K562 (cell line): ENCODE results near the gene ACOT13. TPM values are rescaled to one million over a fixed set of nuclear protein-coding genes. Genes with fewer than 3 reads are reported as not detected.

Experiments
- ATAC-seq: fragments of 200-7000 bp; cut with Tn5 transposase; 3 replicates; pipeline ENCODE4 v1.9.1; 2020; ENCODE audit warnings: moderate library complexity
- BruUV-seq: library from RNA; stranded (reverse); fragments of 400-500 nt; replicated peaks from 2 replicates; lab custom pipeline; 2021; lab: Mats Ljungman, UMichigan
- CTCF ChIA-PET: fragments of 300-600 bp; formaldehyde crosslinking; extraction: SDS; loops from one replicate; lab custom pipeline; 2021; ENCODE audit warnings: low intra/inter-chr PET ratio; lab: Yijun Ruan, JAX
- POLR2A ChIA-PET: fragments of 300-600, 350-650 bp; sonication (Branson Sonifier 250); formaldehyde crosslinking; extraction: SDS; loops from one replicate; lab custom pipeline; 2021; ENCODE audit warnings: antibody characterized with exemption, inconsistent platforms; lab: Yijun Ruan, JAX
- DNase-seq, 4 experiments: peaks; one replicate each; pipeline versions ENCODE4 v3.0.0 to v3.0.0-alpha.2; 2011 to 2018; ENCODE audit warnings: low spot score in 3 of 4, mixed read lengths in 3 of 4; ENCODE audit errors: extremely low read depth in 1 of 4
- FAIRE-seq: peaks from 2 replicates; lab custom pipeline; 2011; peaks lifted over from hg19 to GRCh38; lab: Jason Lieb, UNC
- H2AFZ ChIP-seq: 2 replicates; pipeline ENCODE4 v1.6.0; 2011; ENCODE audit warnings: low read depth, low read length, control low read depth, inconsistent platforms
- H3K27ac ChIP-seq: fragments of 200-600 bp; 3 replicates; pipeline ENCODE4 v1.8.0; 2011; ENCODE audit warnings: low read depth, mild to moderate bottlenecking, control low read depth, inconsistent platforms, low read length, moderate library complexity, mixed read lengths; ENCODE audit errors: extremely low read depth
- H3K27me3 ChIP-seq, 2 experiments: fragments of 300-600 bp in 1 of 2; 2 replicates in 1 of 2; 3 replicates in 1 of 2; pipeline versions ENCODE4 v1.6.0 to v1.8.0; 2011; ENCODE audit warnings: inconsistent platforms in 2 of 2, low read length in 2 of 2, mild to moderate bottlenecking in 1 of 2, mixed read lengths in 1 of 2, moderate library complexity in 1 of 2; ENCODE audit not compliant: control insufficient read depth in 2 of 2, insufficient read depth in 2 of 2
- H3K36me3 ChIP-seq: fragments of 300-600 bp; 3 replicates; pipeline ENCODE4 v1.8.0; 2011; ENCODE audit warnings: mild to moderate bottlenecking, low read length, inconsistent platforms; ENCODE audit not compliant: control insufficient read depth, insufficient read depth
- H3K4me1 ChIP-seq, 2 experiments: fragments of 200-600 bp in 1 of 2; replicated peaks in 1 of 2; 2 replicates in 1 of 2; 3 replicates in 1 of 2; pipeline versions ENCODE4 v1.5.1 to v1.8.0; 2011; ENCODE audit warnings: inconsistent platforms in 2 of 2, low read length in 2 of 2, mild to moderate bottlenecking in 1 of 2, mixed read lengths in 1 of 2, moderate library complexity in 1 of 2; ENCODE audit not compliant: control insufficient read depth in 2 of 2, insufficient read depth in 2 of 2
- H3K4me2 ChIP-seq: 2 replicates; pipeline ENCODE4 v1.6.1; 2011; ENCODE audit warnings: low read length, control low read depth, inconsistent platforms, mixed read lengths; ENCODE audit not compliant: insufficient read depth
- H3K4me3 ChIP-seq: fragments of 200-600 bp; sonication (generic), shearing (Covaris generic); 2 replicates; pipeline ENCODE4 v1.5.1; 2016; ENCODE audit warnings: control low read depth, inconsistent platforms
- H3K79me2 ChIP-seq: fragments of 200-600 bp; 3 replicates; pipeline ENCODE4 v1.8.0; 2011; ENCODE audit warnings: low read length, inconsistent platforms; ENCODE audit not compliant: control insufficient read depth, insufficient read depth
- H3K9ac ChIP-seq, 2 experiments: 2 replicates each; pipeline versions ENCODE4 v1.6.0 to v1.6.1; 2011; ENCODE audit warnings: low read depth in 2 of 2, low read length in 2 of 2, control low read depth in 1 of 2, inconsistent platforms in 1 of 2, mild to moderate bottlenecking in 1 of 2, mixed read lengths in 1 of 2; ENCODE audit not compliant: insufficient read depth in 1 of 2
- H3K9me1 ChIP-seq: one replicate; pipeline ENCODE4 v1.6.0; 2011; ENCODE audit warnings: inconsistent platforms, mild to moderate bottlenecking, low read length, moderate library complexity; ENCODE audit not compliant: control insufficient read depth, insufficient read depth
- H3K9me3 ChIP-seq: replicated peaks from 2 replicates; pipeline ENCODE4 v1.5.1; 2011; ENCODE audit warnings: low read depth, low read length, inconsistent platforms; ENCODE audit not compliant: control insufficient read depth, insufficient read depth
- H4K20me1 ChIP-seq: replicated peaks from 2 replicates; pipeline ENCODE4 v1.6.1; 2011; ENCODE audit warnings: low read length, inconsistent platforms, mixed read lengths; ENCODE audit not compliant: control insufficient read depth, insufficient read depth
- FOXP1 ChIP-seq: sonication (generic); formaldehyde crosslinking; IDR thresholded peaks from 2 replicates; pipeline ENCODE4 v1.8.0; 2022; ENCODE audit warnings: mild to moderate bottlenecking, missing genetic modification reagents
- NR3C1 ChIP-seq: sonication (generic); formaldehyde crosslinking; IDR thresholded peaks from 2 replicates; pipeline ENCODE4 v1.8.1; 2022; ENCODE audit warnings: missing genetic modification reagents
- PRPF4 ChIP-seq: fragments of 200-400 bp; formaldehyde crosslinking; IDR thresholded peaks from one replicate; pipeline ENCODE4 v1.6.1; 2017; ENCODE audit warnings: low read length, low read depth, mild to moderate bottlenecking; ENCODE audit not compliant: insufficient read depth, poor library complexity, severe bottlenecking
- ZBTB7A ChIP-seq: IDR thresholded peaks from 2 replicates; pipeline ENCODE4 v1.6.1; 2011; ENCODE audit warnings: low read depth, mild to moderate bottlenecking, low read length, moderate library complexity, borderline replicate concordance; ENCODE audit not compliant: control insufficient read depth
- ZNF583 ChIP-seq: fragments of 250-450 bp; sonication (Bioruptor Pico); IDR thresholded peaks from 2 replicates; pipeline ENCODE4 v1.4.0; 2020
- ZNF696 ChIP-seq: fragments of 250-450 bp; sonication (Bioruptor Pico); conservative IDR thresholded peaks from 2 replicates; pipeline ENCODE4 v1.4.0; 2020; ENCODE audit warnings: mild to moderate bottlenecking, moderate library complexity
- WGBS: fragments of 100-300 bp; shearing (Covaris generic); methylation state at CpG from one replicate; pipeline ENCODE4 v1.1.6; 2016; ENCODE audit warnings: low coverage, mixed read lengths; ENCODE audit not compliant: insufficient coverage; ENCODE audit errors: missing lambda C conversion rate; 5-methylcytosine and 5-hydroxymethylcytosine counted together
- in situ Hi-C: fragments of 300-500 bp; cut with MboI; formaldehyde crosslinking; loops from 4 replicates; pipeline ENCODE4 v1.15.0; 2018; ENCODE audit warnings: inconsistent platforms, mixed read lengths
- intact Hi-C: fragments of 100-400 bp; cut with micrococcal nuclease; formaldehyde crosslinking; loops from 2 replicates; pipeline ENCODE4 v1.14.2; 2022
- polyA plus RNA-seq, 8 experiments: library from polyadenylated mRNA; depleted of rRNA in 4 of 8; stranded (reverse) in 5 of 8; unstranded in 3 of 8; fragments of >200 nt; fragmentation: Nextera tagmentation in 2 of 8; fragmentation: Illumina TruSeq in 1 of 8; extraction: Ambion mirVana in 2 of 8; extraction: Trizol in 1 of 8; gene quantifications; 2 replicates each; pipeline versions ENCODE4 v1.2.1 to v1.2.3, GENCODE V29; 2011 to 2014; ENCODE audit warnings: inconsistent platforms in 1 of 8, missing spikeins in 1 of 8
- total RNA-seq, 7 experiments: library from RNA; depleted of rRNA in 6 of 7; stranded (reverse); fragments of >200 nt in 6 of 7; fragmentation: Illumina TruSeq in 2 of 7; extraction: Trizol in 2 of 7; gene quantifications; 2 replicates each; pipeline versions ENCODE4 v1.2.1 to v1.2.3, GENCODE V29; 2011 to 2021; ENCODE audit warnings: low replicate concordance in 1 of 7
- TF ChIP-seq, protein P1 (sequence below), 2 experiments: fragments of 450-650 bp in 1 of 2; sonication (generic) in 1 of 2; formaldehyde crosslinking in 1 of 2; IDR thresholded peaks; 2 replicates each; pipeline versions ENCODE4 v1.7.1 to v1.9.0; 2016 to 2022; ENCODE audit warnings: inconsistent platforms in 1 of 2, mild to moderate bottlenecking in 1 of 2, missing genetic modification reagents in 1 of 2

Gene ACOT13
- total and polyA plus RNA-seq, 9 of the 15 experiments (the other 6 are each of a cell fraction or from before 2014, with no cell fraction given), result 14.1 to 129 (median 65.7) TPM

DNA sequence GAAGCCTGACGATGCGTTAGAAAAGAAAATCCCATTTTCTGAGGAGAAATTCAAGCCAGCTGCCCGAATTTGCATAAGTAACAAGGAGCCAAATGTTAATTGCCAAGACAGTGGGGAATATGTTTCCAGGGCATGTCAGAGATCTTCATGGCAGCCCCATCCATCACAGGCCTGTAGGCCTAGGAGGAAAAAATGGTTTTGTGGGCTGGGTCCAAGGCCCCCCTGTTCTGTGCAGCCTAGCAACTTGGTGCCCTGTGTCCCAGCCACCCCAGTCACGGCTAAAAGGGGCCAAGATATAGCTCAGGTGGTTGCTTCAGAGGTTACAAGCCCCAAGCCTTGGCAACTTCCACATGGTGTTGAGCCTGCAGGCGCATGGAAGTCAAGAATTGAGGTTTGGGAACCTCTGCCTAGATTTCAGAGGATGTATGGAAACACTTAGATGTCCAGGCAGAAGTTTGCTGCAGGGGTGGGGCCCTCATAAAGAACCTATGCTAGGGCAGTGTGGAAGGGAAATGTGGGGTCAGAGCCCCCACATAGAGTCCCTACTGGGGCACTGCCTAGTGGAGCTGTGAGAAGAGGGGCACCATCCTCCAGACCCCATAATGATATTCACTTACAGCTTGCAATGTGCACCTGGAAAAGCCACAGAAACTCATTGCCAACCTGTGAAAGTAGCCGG is 64.7 kb downstream of the ACOT13 start (continued):
- 0 out of 2 replicates have a peak, but pooled peaks have one; percentile 33 for TF ChIP-seq ZBTB7A

DNA sequence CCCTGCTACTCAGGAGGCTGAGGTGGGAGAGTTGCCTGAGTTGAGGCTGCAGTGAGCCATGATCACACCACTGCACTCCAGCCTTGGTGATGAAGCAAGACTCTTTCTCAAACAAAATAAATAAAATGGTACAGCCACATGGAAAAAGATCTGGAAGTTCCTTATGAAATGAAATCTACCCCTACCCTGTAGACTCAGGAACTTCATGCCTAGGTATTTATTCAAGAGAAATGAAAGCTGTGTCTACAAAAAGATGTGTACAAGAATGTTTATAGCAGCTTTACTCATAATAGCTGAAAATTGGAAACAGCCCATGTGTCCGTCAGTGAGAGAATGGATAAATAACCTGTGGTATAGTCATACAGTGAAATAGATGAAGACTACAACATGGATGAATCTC is 67.3 kb downstream of the ACOT13 start:
- H3K9ac ChIP-seq, result no peak overlapping the region
- no peak overlapping the region for H3K4me2 ChIP-seq
- intact Hi-C loops, result no loop called here
- CTCF ChIA-PET, result no interaction called here
- no peak for DNase-seq
- TF ChIP-seq ZNF583 (CRISPR knock-in tag) (no peak), ZNF696 (CRISPR knock-in tag) (no peak), NR3C1 (CRISPR knock-in tag) (no peak), FOXP1 (no peak), PRPF4 (no peak)
- TF ChIP-seq, protein P1, sequence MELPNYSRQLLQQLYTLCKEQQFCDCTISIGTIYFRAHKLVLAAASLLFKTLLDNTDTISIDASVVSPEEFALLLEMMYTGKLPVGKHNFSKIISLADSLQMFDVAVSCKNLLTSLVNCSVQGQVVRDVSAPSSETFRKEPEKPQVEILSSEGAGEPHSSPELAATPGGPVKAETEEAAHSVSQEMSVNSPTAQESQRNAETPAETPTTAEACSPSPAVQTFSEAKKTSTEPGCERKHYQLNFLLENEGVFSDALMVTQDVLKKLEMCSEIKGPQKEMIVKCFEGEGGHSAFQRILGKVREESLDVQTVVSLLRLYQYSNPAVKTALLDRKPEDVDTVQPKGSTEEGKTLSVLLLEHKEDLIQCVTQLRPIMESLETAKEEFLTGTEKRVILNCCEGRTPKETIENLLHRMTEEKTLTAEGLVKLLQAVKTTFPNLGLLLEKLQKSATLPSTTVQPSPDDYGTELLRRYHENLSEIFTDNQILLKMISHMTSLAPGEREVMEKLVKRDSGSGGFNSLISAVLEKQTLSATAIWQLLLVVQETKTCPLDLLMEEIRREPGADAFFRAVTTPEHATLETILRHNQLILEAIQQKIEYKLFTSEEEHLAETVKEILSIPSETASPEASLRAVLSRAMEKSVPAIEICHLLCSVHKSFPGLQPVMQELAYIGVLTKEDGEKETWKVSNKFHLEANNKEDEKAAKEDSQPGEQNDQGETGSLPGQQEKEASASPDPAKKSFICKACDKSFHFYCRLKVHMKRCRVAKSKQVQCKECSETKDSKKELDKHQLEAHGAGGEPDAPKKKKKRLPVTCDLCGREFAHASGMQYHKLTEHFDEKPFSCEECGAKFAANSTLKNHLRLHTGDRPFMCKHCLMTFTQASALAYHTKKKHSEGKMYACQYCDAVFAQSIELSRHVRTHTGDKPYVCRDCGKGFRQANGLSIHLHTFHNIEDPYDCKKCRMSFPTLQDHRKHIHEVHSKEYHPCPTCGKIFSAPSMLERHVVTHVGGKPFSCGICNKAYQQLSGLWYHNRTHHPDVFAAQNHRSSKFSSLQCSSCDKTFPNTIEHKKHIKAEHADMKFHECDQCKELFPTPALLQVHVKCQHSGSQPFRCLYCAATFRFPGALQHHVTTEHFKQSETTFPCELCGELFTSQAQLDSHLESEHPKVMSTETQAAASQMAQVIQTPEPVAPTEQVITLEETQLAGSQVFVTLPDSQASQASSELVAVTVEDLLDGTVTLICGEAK (IDR thresholded peaks at IDR 0.05), result no peak
- TF ChIP-seq, protein P1 (CRISPR knock-in tag; IDR thresholded peaks at IDR 0.05), result no peak
- peaks cover 16% of the 10 kb centered on the region for H3K9me3 ChIP-seq
- in situ Hi-C loops, result no loop called here
- POLR2A ChIA-PET, result no interaction called here
- BruUV-seq, result no TSS peak
- H3K9me1 ChIP-seq, result no peaks in the 10 kb centered on the region
- no peaks in the 10 kb centered on the region for H3K27me3 ChIP-seq
- no peak for FAIRE-seq
- H4K20me1 ChIP-seq, result no peaks in the 10 kb centered on the region
- H2AFZ ChIP-seq, result no peak overlapping the region
- H3K4me3 ChIP-seq, result no peak overlapping the region
- H3K27ac ChIP-seq, result no peak overlapping the region
- ATAC-seq, result no peak
- H3K36me3 ChIP-seq, result no peaks in the 10 kb centered on the region; the same call in 2 of the 3 replicates
- WGBS, result 75% methylated on average over 1 of the region's 1 CpG
- no peaks in the 10 kb centered on the region for H3K79me2 ChIP-seq
- H3K4me1 ChIP-seq, result no peaks in the 10 kb centered on the region; a peak in 1 of 5 replicates
